ENCODE results near the gene CC2D2A. TPM values are rescaled to one million over a fixed set of nuclear protein-coding genes. Genes with fewer than 3 reads are reported as not detected.

The CC2D2A gene
- total RNA-seq, 1 experiment from 2014 or later: 13.0 TPM

DNA sequence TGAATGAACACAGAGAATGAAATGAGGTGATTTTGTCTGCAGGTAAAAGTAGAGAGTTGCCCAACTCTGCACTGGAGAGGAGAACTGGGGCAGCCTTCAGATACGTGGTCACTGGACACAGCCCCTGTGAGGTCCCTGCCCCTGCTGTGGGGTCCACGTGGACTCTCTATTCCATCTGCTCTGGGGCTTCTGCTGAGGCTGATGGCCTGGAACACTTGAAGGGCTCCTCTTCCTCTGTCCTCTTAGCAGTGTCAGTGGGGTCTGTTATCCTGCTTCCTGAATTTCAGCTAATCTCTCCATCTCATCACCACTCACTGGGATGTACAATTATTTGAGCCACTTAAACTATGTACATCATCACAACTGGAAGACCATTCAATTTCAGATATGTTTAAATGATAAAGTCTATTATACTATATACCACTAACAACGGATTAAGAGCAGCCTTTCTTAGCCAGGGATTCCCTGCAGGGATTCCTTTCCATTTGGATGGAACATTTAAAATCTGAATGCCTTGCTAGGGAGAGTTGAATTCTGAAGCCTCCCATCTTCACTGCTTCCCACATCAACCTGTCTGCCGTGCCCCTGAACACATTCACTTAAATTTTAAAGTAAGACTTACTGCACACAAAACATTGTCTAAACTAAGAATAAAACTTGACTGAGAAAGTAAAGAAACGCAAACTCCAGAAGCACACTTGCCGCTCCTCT is 74.0 kb downstream of the CC2D2A start:
- POLR2A ChIA-PET: no interaction called here
- no peak overlapping the region for H2AFZ ChIP-seq (ENCODE audit: low read depth, low read length, poor library complexity, severe bottlenecking)

More for the DNA sequence above, 74.0 kb downstream of the CC2D2A start:
- Histone ChIP-seq H3K27ac (ENCODE audit: low read depth, low read length) (no peak overlapping the region), H3K9ac (ENCODE audit: low read length) (no peak overlapping the region), H3K36me3 (ENCODE audit: control insufficient read depth in 1 of 2, insufficient read depth in 2 of 2, low read length in 2 of 2) (no peaks in the 10 kb centered on the region), H3K79me2 (ENCODE audit: insufficient read depth, low read length) (no peaks in the 10 kb centered on the region), H3K9me3 (ENCODE audit: control insufficient read depth in 1 of 2, insufficient read depth in 1 of 2, low read depth in 1 of 2, low read length in 2 of 2) (no peaks in the 10 kb centered on the region), H3K4me1 (ENCODE audit: control insufficient read depth in 1 of 2, insufficient read depth in 2 of 2, low read length in 2 of 2) (no peaks in the 10 kb centered on the region), H3K9me2 (ENCODE audit: insufficient read depth) (no peaks in the 10 kb centered on the region), H4K20me1 (ENCODE audit: insufficient read depth) (no peaks in the 10 kb centered on the region), H3K4me2 (ENCODE audit: low read length) (no peak overlapping the region), H3K27me3 (ENCODE audit: insufficient read depth, low read length) (no peaks in the 10 kb centered on the region), H3K4me3 (replicated peaks in 1 of 2; ENCODE audit: low read depth in 1 of 2, low read length in 2 of 2) (no peak overlapping the region)
- CTCF ChIA-PET: no interaction called here
- no TSS peak for BruUV-seq (replicated peaks)
- TF ChIP-seq SRF (IDR thresholded peaks at IDR 0.05; ENCODE audit: low read depth) (no peak), RAD21 (IDR thresholded peaks at IDR 0.05; ENCODE audit: low read depth) (no peak), JUND (IDR thresholded peaks at IDR 0.05) (no peak), SP1 (IDR thresholded peaks at IDR 0.05; ENCODE audit: low read depth) (no peak), POLR2A (IDR thresholded peaks at IDR 0.05; ENCODE audit: borderline replicate concordance, extremely low read depth, insufficient read depth, insufficient read length) (no peak), SIN3A (IDR thresholded peaks at IDR 0.05; ENCODE audit: low read depth) (no peak), POLR2AphosphoS5 (IDR thresholded peaks at IDR 0.05; ENCODE audit: low read depth, low read length) (no peak)
- TF ChIP-seq, protein P1, sequence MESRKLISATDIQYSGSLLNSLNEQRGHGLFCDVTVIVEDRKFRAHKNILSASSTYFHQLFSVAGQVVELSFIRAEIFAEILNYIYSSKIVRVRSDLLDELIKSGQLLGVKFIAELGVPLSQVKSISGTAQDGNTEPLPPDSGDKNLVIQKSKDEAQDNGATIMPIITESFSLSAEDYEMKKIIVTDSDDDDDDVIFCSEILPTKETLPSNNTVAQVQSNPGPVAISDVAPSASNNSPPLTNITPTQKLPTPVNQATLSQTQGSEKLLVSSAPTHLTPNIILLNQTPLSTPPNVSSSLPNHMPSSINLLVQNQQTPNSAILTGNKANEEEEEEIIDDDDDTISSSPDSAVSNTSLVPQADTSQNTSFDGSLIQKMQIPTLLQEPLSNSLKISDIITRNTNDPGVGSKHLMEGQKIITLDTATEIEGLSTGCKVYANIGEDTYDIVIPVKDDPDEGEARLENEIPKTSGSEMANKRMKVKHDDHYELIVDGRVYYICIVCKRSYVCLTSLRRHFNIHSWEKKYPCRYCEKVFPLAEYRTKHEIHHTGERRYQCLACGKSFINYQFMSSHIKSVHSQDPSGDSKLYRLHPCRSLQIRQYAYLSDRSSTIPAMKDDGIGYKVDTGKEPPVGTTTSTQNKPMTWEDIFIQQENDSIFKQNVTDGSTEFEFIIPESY (IDR thresholded peaks at IDR 0.05; ENCODE audit: extremely low read depth, insufficient replicate concordance, low read length): no peak
- TF ChIP-seq, protein P2, sequence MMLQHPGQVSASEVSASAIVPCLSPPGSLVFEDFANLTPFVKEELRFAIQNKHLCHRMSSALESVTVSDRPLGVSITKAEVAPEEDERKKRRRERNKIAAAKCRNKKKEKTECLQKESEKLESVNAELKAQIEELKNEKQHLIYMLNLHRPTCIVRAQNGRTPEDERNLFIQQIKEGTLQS (IDR thresholded peaks at IDR 0.05): no peak
- TF ChIP-seq, protein P3, sequence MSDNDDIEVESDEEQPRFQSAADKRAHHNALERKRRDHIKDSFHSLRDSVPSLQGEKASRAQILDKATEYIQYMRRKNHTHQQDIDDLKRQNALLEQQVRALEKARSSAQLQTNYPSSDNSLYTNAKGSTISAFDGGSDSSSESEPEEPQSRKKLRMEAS (IDR thresholded peaks at IDR 0.05): no peak
- TF ChIP-seq, protein P4, sequence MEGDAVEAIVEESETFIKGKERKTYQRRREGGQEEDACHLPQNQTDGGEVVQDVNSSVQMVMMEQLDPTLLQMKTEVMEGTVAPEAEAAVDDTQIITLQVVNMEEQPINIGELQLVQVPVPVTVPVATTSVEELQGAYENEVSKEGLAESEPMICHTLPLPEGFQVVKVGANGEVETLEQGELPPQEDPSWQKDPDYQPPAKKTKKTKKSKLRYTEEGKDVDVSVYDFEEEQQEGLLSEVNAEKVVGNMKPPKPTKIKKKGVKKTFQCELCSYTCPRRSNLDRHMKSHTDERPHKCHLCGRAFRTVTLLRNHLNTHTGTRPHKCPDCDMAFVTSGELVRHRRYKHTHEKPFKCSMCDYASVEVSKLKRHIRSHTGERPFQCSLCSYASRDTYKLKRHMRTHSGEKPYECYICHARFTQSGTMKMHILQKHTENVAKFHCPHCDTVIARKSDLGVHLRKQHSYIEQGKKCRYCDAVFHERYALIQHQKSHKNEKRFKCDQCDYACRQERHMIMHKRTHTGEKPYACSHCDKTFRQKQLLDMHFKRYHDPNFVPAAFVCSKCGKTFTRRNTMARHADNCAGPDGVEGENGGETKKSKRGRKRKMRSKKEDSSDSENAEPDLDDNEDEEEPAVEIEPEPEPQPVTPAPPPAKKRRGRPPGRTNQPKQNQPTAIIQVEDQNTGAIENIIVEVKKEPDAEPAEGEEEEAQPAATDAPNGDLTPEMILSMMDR (IDR thresholded peaks at IDR 0.05 in 2 of 3, conservative IDR thresholded peaks at IDR 0.05 in 1 of 3; ENCODE audit: borderline replicate concordance in 1 of 3, insufficient read depth in 1 of 3, low read depth in 2 of 3, low read length in 2 of 3): no peak
- ATAC-seq: no peak
- DNase-seq (ENCODE audit: low read depth, low spot score): no peak
- RAD21 ChIA-PET (ENCODE audit: low non-redundant PET in 1 of 2, low total read pairs in 2 of 2, uncharacterized antibody in 2 of 2, unreplicated experiment in 2 of 2): no interaction called here
- intact Hi-C loops (cut with micrococcal nuclease): no loop called here
